Immature natural killer cell (primary cell): Measurements from ENCODE around the gene TOP1. TPM values are rescaled to one million over a fixed set of nuclear protein-coding genes. Genes with fewer than 3 reads are reported as not detected.

Source experiments
- DNase-seq, 3 donors: peaks; one replicate each; pipeline ENCODE4 v3.0.0; 2022; ENCODE audit warnings: mixed read lengths in 1 of 3
- H3K27ac Mint-ChIP-seq, 6 donors: one replicate each; pipeline ENCODE4 v1.8.0; 2020; ENCODE audit warnings: mixed read lengths in 6 of 6, mild to moderate bottlenecking in 5 of 6, inconsistent platforms in 4 of 6, moderate library complexity in 3 of 6
- H3K27me3 Mint-ChIP-seq, 3 donors: one replicate each; pipeline ENCODE4 v1.8.0; 2020 to 2021; ENCODE audit warnings: low read depth in 3 of 3, mild to moderate bottlenecking in 3 of 3, mixed read lengths in 3 of 3, moderate library complexity in 3 of 3, inconsistent platforms in 1 of 3
- H3K36me3 Mint-ChIP-seq, 3 donors: one replicate each; pipeline ENCODE4 v1.8.0; 2020; ENCODE audit warnings: mixed read lengths in 3 of 3, inconsistent platforms in 2 of 3, mild to moderate bottlenecking in 2 of 3
- H3K4me1 Mint-ChIP-seq, 2 donors: one replicate each; pipeline ENCODE4 v1.8.0; 2020; ENCODE audit warnings: inconsistent platforms in 2 of 2, mild to moderate bottlenecking in 2 of 2, mixed read lengths in 2 of 2, moderate library complexity in 1 of 2
- H3K4me3 Mint-ChIP-seq, 5 donors: one replicate each; pipeline ENCODE4 v1.8.0; 2020; ENCODE audit warnings: mild to moderate bottlenecking in 5 of 5, mixed read lengths in 5 of 5, inconsistent platforms in 3 of 5, moderate library complexity in 3 of 5
- H3K9me3 Mint-ChIP-seq, 6 donors: one replicate each; pipeline ENCODE4 v1.8.0; 2020; ENCODE audit warnings: mild to moderate bottlenecking in 6 of 6, mixed read lengths in 6 of 6, inconsistent platforms in 4 of 6, moderate library complexity in 3 of 6
- polyA plus RNA-seq, 3 donors: library from polyadenylated mRNA; unstranded; fragments of 300-500 nt; fragmentation: Illumina TruSeq; gene quantifications; one replicate each; pipeline ENCODE4 v1.2.3, GENCODE V29; 2021

Gene TOP1
- polyA plus RNA-seq, 3 donors from 2014 or later: 5.0 to 16.0 (median 5.3) TPM

DNA sequence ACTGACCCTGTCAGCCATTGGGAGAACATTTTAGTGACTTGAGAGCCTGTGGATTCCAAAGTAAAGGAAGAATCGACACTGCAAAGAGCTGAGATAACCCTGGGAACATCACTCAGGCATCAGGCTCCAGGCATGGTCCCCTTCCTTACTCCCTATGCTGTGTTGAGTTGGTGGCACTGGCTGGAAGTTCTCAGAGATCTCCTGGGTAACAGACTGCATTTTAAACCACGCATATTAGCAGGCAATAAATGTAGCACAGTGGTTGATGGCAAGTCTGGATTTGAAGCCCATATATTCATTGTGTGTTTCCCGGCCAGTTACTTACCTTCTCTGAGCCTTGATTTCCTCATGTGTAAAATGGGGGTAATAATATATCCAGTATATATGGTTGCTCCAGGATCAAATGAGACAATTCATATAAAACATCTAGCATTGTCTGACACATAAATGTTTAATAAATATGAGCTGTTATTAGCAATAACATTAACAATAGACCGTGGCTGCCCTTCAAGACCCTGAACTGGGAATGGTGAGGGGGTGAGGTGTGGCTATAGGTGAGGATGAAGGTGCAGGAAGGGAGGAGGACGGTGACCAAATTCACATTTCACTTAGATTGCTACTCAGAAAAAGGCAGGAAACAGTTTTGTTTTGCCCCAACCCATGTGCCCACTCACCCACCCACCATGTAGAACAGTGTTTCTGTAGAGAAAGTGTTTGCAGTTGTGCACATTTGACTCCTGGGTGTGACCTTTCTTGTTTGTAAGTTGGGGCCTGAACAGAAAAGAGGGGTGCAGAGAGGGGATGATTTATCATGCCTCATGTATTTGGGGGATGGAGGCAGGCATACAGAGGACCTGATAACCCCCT, 110.8 kb downstream of the TOP1 start:
- Mint-ChIP-seq H3K36me3 (peaks cover 0 to 3% (median 0%) of the 10 kb centered on the region in 3 donors), H3K9me3 (no peaks in the 10 kb centered on the region), H3K27ac (peak overlapping the region; percentile 88 to 96 (median 92)), H3K27me3 (peaks cover 8 to 16% (median 12%) of the 10 kb centered on the region in 3 donors), H3K4me1 (peaks cover 77% of the 10 kb centered on the region in 2 donors), H3K4me3 (peak overlapping the region; percentile 84 to 90 (median 89))
- DNase-seq: no peak

DNA sequence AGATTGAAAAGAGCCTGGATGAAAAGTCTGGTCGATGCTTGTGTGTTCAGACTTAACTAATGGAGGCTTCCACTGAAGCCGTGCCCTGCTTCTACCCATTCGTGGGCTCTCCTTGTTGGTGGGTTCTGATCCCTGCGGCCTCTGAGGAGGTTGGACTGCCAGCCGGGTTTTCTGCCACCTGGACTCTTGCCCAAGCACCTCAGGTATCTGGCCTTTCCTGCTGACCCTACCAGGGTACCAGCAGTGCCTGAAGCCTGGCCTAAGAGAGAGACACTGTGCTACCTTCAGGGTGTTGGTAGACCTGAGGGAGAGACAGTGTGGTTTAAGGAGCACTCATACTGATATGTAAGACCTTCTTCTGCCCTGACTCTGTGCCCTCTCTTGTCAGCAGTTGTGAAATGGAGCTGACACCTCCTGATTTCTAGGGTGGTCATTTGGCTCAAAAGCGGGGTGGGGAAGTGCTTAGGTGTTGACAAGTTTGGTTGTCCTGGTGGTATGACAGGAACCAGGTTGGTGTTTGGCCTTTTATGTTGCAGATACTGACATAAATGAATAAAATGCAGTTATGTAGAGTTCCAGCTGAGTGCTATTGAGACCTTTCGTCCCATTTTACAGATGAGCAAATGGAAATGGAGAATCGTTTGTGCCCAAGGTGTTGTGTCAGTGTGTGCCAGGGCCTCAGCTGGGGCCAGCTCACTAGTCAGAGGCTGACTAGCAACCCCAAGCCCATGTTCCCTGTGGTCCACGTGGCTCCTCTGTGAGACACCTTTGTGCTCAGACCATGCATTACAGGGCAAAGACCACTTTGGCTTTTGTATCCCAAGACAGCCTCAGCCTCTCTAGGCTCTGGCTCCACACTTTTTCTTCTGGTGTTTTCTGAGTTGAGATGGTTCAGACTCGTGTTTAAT, 111.9 kb downstream of the TOP1 start:
- Mint-ChIP-seq H3K4me1 (peaks cover 83 to 85% of the 10 kb centered on the region in 2 donors), H3K27ac (peak overlapping the region; percentile 88 to 96 (median 92)), H3K4me3 (peak overlapping the region; percentile 84 to 90 (median 89)), H3K36me3 (peaks cover 0 to 7% (median 0%) of the 10 kb centered on the region in 3 donors), H3K27me3 (peaks cover 8 to 15% (median 12%) of the 10 kb centered on the region in 3 donors), H3K9me3 (no peaks in the 10 kb centered on the region)
- DNase-seq: no peak

DNA sequence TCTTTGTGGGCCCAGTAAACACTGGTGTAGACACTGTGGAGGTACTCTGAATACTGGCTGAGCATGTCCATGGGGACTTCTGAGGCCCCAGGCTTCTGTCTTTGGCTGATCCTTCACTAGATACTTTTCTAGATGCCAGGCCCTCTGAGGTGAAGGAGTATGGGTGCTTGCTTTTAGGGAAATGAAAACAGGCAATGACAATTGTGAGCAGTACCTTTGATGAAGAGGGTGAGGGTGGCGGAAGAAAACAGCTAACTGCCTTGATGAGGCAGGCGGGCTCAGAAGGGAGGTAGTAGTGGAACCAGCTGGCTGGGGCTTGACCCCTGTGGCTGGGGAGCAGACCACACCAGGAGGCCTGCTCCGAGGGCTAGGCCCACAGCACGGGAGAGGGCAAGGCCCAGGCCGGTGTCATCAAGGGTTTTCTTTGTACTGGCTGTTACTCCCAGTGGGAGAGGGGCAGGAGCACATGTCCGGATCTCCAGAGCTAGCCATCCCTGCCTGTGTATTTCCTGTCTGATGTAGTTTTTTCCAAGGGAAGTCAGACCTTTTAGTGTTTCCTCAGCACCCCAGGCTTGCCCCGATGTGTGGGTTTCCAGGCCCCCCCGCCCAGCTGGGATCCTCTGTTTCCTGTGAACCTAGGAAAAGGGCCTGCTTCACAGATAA, 112.7 kb downstream of the TOP1 start:
- peak overlapping the region; percentile 59 to 96 (median 90) for H3K27ac Mint-ChIP-seq
- DNase-seq: no peak
- H3K4me3 Mint-ChIP-seq: peak overlapping the region; percentile 84 to 90 (median 89)
- peaks cover 85% of the 10 kb centered on the region in 2 donors for H3K4me1 Mint-ChIP-seq
- peaks cover 0 to 7% (median 0%) of the 10 kb centered on the region in 3 donors for H3K36me3 Mint-ChIP-seq
- no peaks in the 10 kb centered on the region for H3K9me3 Mint-ChIP-seq
- peaks cover 4 to 14% (median 11%) of the 10 kb centered on the region in 3 donors for H3K27me3 Mint-ChIP-seq

DNA sequence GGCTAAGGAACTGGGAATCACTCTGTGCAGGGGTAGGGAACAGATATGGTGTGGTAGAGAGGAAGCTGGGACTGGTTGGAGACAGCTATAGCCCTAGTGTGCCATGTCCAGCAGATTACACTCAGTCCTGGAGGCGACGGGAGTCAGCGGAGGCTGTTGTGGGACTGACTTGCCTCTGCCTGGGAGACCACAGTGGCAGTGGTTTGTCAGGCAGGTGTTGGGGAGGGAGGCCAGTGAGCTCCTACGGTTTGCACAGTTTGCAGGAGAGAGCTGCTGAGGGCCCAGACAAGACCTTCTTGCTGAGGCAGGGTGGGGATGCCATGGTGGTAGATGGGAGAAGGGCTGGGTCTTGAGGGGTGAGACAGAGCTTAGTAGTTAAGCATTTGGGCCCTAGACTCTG, 113.6 kb downstream of the TOP1 start:
- Mint-ChIP-seq H3K27ac (peak overlapping the region; percentile 70 to 94 (median 84)), H3K27me3 (peaks cover 4 to 12% (median 9%) of the 10 kb centered on the region in 3 donors), H3K36me3 (peaks cover 0 to 11% (median 0%) of the 10 kb centered on the region in 3 donors), H3K9me3 (no peaks in the 10 kb centered on the region), H3K4me1 (peaks cover 92% of the 10 kb centered on the region in 2 donors), H3K4me3 (peak overlapping the region; percentile 79 to 90 (median 88))
- no peak for DNase-seq

DNA sequence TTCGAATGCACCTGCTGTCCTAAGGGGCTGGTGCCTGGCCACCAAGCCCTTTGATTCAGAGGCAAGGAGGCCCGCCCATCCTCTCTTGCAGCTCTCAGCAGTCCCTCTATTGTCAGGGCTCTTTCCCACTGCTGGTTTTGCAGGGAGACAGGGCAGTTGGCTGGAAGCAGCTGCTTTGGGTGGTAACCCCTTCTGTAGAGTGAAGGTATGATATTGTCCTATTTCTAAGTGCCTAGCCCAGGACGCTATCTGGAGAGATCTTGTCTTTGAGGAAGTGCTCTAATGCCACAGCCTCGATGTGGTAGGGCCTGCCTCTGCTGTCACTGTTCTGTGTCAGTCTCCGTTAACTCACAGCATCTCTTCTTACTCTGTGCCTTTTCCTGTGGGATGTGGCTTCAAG, 114.3 kb downstream of the TOP1 start:
- peaks cover 0 to 11% (median 0%) of the 10 kb centered on the region in 3 donors for H3K36me3 Mint-ChIP-seq
- H3K9me3 Mint-ChIP-seq: no peaks in the 10 kb centered on the region

DNA sequence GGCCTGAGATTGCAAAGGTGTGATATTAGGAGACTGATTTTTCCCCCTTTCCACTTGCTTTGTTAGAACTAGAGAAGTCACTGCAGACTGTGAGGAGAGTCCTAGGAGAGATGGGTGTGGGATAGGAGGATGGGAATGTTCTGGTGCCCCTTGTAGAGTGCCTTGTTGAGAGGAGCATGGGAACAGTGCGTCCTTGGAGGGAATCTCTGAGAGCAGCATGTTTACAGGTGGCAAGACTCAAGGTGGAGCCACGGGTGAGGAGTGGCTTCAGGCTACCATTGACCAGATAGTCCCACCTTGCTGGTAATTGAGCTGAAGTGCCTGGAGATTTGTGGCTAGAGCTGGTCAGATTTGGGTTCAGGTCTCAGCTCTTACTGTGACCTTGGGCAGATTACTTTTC, 114.7 kb downstream of the TOP1 start:
- Mint-ChIP-seq H3K9me3 (no peaks in the 10 kb centered on the region), H3K27me3 (peaks cover 2 to 7% (median 6%) of the 10 kb centered on the region in 3 donors), H3K4me1 (peaks cover 98% of the 10 kb centered on the region in 2 donors), H3K36me3 (peaks cover 0 to 11% (median 0%) of the 10 kb centered on the region in 3 donors), H3K27ac (peak overlapping the region; percentile 70 to 94 (median 88)), H3K4me3 (peak overlapping the region; percentile 79 to 90 (median 88))
- DNase-seq: no peak

More for the DNA sequence above, 114.3 kb downstream of the TOP1 start:
- H3K27ac Mint-ChIP-seq: peak overlapping the region; percentile 70 to 94 (median 88)
- peaks cover 97% of the 10 kb centered on the region in 2 donors for H3K4me1 Mint-ChIP-seq
- peak overlapping the region; percentile 79 to 90 (median 88) for H3K4me3 Mint-ChIP-seq
- peaks cover 4 to 11% (median 9%) of the 10 kb centered on the region in 3 donors for H3K27me3 Mint-ChIP-seq
- DNase-seq: peak; percentile 46 to 54 (median 46)

DNA sequence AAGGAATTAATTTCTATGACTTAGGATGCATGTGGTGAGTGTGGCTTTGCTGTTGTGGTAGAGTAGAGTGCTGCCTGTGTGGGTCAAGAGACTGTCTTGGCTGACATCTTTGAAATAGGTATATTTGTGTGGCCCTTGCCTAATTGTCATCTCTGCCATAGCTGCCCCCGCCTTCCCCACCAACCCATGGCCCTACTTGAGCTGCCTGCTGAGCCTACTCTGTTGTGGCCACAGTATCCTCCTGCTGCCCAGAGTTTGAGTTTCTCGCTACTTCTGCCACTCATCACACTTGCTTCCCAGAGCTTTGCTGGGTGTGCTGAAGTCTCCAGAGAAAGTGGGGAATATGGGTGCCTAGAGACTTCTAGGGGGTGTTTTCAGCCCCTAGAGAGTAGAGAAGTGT, 116.7 kb downstream of the TOP1 start:
- no peak for DNase-seq
- H3K36me3 Mint-ChIP-seq: peaks cover 0 to 11% (median 0%) of the 10 kb centered on the region in 3 donors
- H3K27ac Mint-ChIP-seq: peak overlapping the region in 5 of 6 donors; percentile 34 to 68 (median 48)

DNA sequence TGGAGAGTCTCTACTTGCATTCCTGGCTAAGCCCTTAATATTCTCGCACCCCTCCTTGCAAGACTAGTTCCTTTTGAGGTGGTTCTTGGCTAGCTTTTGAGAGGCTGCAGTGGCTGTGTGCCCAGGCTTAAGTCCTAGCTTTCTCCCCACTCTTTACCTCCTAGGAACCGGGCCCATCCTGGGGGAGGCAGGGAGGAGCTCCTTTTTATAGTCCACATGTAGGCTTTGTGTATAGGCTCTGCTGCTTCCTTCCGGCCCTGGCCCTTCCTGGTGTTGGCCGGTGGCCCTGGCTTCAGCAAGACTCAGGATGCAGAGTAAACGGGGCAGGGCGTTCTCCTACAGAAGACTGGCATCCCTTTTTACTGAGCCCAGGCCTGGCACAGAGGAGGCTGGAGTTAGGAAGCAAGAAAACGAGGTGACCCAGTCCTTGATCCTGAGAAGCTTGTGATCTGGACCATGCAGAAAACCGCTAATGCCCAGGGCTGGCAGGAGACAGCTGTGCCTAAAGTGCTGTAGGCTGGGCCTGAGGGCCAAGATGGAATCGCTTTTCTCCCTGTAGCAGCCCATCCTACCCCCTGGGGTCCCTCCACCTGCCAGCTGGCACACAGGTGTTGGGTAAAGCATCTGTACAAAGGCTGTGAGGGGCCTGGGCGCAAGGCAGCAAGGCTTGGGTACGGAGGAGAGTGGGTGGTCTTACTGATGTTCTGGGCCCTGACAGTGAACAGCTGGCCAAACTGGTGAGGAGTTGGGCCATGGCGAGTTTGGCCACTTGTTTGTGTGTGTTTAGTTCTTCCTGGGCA, 117.4 kb downstream of the TOP1 start:
- peaks cover 1 to 2% (median 1%) of the 10 kb centered on the region in 3 donors for H3K27me3 Mint-ChIP-seq
- peak overlapping the region in 3 of 6 donors; percentile 4 to 68 (median 67) for H3K27ac Mint-ChIP-seq
- peak overlapping the region in 2 of 5 donors; percentile 2 to 11 for H3K4me3 Mint-ChIP-seq
- H3K36me3 Mint-ChIP-seq: peaks cover 0 to 11% (median 0%) of the 10 kb centered on the region in 3 donors
- DNase-seq: no peak
- peaks cover 94 to 95% of the 10 kb centered on the region in 2 donors for H3K4me1 Mint-ChIP-seq
- H3K9me3 Mint-ChIP-seq: no peaks in the 10 kb centered on the region

More for the DNA sequence above, 116.7 kb downstream of the TOP1 start:
- H3K4me1 Mint-ChIP-seq: peaks cover 94 to 95% of the 10 kb centered on the region in 2 donors
- peak overlapping the region in 4 of 5 donors; percentile 8 to 90 (median 64) for H3K4me3 Mint-ChIP-seq
- no peaks in the 10 kb centered on the region for H3K9me3 Mint-ChIP-seq
- H3K27me3 Mint-ChIP-seq: peaks cover 0 to 2% (median 1%) of the 10 kb centered on the region in 3 donors

DNA sequence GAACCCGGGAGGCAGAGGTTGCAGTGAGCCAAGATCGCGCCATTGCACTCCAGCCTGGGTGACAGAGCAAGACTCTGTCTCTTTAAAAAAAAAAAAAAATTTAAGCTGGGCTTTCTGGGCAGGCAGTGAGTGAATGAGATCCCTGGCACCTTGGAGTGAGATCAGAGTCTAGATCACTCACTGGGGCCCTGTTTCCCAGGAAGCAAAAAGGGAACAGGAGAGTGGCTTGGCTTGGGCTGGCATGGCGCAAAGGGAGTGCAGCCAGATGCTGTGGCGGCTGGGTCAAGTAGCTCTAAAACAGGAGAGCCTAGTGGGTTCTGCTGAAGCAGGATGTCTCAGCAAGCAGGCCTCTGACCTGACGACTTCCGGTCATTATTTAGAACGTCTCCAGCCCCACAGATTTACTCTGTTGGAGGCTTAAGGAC, 119.2 kb downstream of the TOP1 start:
- DNase-seq: no peak

DNA sequence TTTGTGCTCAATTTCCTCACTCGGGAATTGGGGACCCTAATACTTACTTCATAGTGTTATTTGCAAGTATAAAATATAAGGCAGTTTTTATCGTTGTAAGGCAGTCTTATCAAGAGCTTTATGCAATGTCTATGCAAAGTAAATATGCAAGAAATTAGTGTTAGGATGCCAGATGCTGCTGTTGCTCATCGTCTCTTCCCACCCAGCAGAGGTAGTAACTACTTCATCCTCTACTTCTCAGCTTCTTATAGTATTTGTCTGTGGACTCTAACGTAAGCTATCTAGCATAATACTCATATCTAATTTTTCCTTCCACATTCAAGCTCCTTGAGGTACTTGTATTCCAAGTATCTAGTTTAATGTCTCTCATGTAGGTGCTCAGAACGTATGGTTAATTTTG, 120.3 kb downstream of the TOP1 start:
- DNase-seq: no peak
- H3K36me3 Mint-ChIP-seq: peaks cover 0 to 11% (median 0%) of the 10 kb centered on the region in 3 donors
- H3K9me3 Mint-ChIP-seq: no peaks in the 10 kb centered on the region
- H3K27me3 Mint-ChIP-seq: peaks cover 0 to 2% (median 2%) of the 10 kb centered on the region in 3 donors
- no peak overlapping the region for H3K4me3 Mint-ChIP-seq
- peaks cover 88 to 93% of the 10 kb centered on the region in 2 donors for H3K4me1 Mint-ChIP-seq
- peak overlapping the region in 4 of 6 donors; percentile 0 to 57 (median 30) for H3K27ac Mint-ChIP-seq

More for the DNA sequence above, 119.2 kb downstream of the TOP1 start:
- Mint-ChIP-seq H3K27ac (peak overlapping the region in 2 of 6 donors; percentile 8 to 57), H3K4me1 (peaks cover 94% of the 10 kb centered on the region in 2 donors), H3K27me3 (peaks cover 0 to 2% (median 2%) of the 10 kb centered on the region in 3 donors), H3K4me3 (peak overlapping the region in 1 of 5 donors; percentile 12), H3K36me3 (peaks cover 0 to 11% (median 0%) of the 10 kb centered on the region in 3 donors), H3K9me3 (no peaks in the 10 kb centered on the region)

DNA sequence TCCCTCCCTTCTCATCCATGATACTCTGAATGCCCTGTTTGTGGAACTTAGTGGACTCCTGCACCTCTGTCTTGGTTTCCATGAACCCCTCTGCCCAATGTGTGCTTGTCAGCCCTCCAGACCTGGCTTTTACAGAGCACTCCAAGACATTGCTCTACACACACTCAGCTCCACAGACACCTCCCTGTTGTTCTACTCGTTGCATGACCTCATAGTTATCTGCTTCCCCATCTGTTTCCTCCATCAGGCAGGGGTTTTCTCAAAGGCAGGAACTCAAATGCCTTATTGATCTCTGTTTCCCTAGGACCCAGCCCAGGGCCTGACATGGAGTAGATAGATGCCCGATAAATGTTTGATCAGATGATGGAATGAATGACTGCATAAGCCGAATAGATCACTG, 122.0 kb downstream of the TOP1 start:
- Mint-ChIP-seq H3K36me3 (peaks cover 0 to 4% (median 0%) of the 10 kb centered on the region in 3 donors), H3K27me3 (peaks cover 0 to 2% (median 2%) of the 10 kb centered on the region in 3 donors), H3K4me1 (peaks cover 88 to 93% of the 10 kb centered on the region in 2 donors), H3K27ac (peak overlapping the region in 5 of 6 donors; percentile 37 to 79 (median 64)), H3K4me3 (peak overlapping the region in 3 of 5 donors; percentile 4 to 51 (median 24)), H3K9me3 (no peaks in the 10 kb centered on the region)
- DNase-seq: no peak
